Vein endothelial cell (primary cell): ENCODE measurements around the gene MUC16. TPM values are rescaled to one million over a fixed set of nuclear protein-coding genes. Genes with fewer than 3 reads are reported as not detected.

Experiments used
- total RNA-seq: library from RNA; depleted of rRNA; stranded (reverse); fragments of >200 nt; gene quantifications from 2 replicates; pipeline ENCODE4 v1.2.3, GENCODE V29; 2012

Gene MUC16
- not detected in 2 replicates for total RNA-seq

DNA sequence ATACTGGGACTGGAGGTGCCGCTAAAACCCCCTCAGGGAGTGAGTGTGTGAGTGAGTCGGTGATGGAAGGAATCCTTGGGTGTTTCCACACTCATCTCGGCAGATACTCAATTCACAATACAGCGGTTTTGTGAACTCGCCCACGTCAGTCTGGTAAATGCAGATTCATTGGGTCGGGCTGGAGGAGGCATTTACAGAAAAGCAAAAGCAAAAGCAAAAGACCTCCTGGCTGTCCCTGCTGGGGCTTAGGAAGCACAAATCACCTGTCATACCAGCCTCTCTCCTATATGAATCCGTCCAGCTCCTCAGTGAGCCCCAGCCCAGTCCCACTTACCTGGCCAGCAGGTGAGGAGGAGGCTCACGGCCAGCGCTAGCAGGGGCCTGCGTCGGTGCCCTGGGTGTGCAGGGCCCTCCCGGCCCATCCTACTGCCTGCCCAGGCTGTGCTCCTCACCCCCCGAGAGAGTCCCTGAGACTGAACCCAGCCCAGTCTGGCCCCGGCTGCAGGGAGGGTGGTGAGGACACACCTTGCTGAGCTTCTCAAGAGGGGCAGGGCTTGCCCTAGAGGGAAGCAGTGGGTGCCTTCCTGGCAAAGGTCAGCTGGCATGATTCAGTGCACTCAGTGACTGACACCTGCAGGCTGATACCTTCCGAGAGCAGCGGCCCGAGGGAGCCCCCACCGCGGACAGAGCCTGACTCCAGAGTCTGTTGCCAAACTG is at the start of gene MUC16:
Gene MUC16, minus strand, starts transcription at position 475 of the 717 bp plus-strand sequence.

Other genes starting within 250 kb of the MUC16 start
- gene ZNF558, start 178.1 kb downstream of the MUC16 start, total RNA-seq = 2.0 and 5.4 TPM in 2 replicates
- gene MBD3L1, start 178.0 kb downstream of the MUC16 start, total RNA-seq = not detected in 2 replicates
- gene OR1M1, start 76.7 kb upstream of the MUC16 start, total RNA-seq = not detected in 2 replicates
- not detected in 2 replicates for gene OR7G2, start 97.1 kb upstream of the MUC16 start, total RNA-seq
- not detected in 2 replicates for gene OR7G1, start 105.4 kb upstream of the MUC16 start, total RNA-seq
- not detected in 2 replicates for gene OR7G3, start 116.5 kb upstream of the MUC16 start, total RNA-seq
- 22.3 and 26.8 TPM in 2 replicates for gene ZNF317, start 130.0 kb upstream of the MUC16 start, total RNA-seq
- not detected in 2 replicates for gene OR7D2, start 168.6 kb upstream of the MUC16 start, total RNA-seq
- gene OR7D4, start 209.2 kb upstream of the MUC16 start, total RNA-seq = not detected in 2 replicates
- not detected in 2 replicates for gene OR7E24, start 240.5 kb upstream of the MUC16 start, total RNA-seq